Activated CD4-positive, alpha-beta T cell treated with anti-CD3 and anti-CD28 coated beads, Interleukin-2, amount 50 U/mL, for 1 hour (primary cell): ENCODE results near the gene LIAS.
"Not testable (repeated sequence)": the region's sequence is repeated elsewhere in the genome, so short reads cannot be mapped to it uniquely, and the experiment has no call there.

ENCODE experiments used
- DNase-seq: peaks from one replicate; pipeline ENCODE4 v3.0.0-alpha.2; 2020

LIAS gene

DNA sequence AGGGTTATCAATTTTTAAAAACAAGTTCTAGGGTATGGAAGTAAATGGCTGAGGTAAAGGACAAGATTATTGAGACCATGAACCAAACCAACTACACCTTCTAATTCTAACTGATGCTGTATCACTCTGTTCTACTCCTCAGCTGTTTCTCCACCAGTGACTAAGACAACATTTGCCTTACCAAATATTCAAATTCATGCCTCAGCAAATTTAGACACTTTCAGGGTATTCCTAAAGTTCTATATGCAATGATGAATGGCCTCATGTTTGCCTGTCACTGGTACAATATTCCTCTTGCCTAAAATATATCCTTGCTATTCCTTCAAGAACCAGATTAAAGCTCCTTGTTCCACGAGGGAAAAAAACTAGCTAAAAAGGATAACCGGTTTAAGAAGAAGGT lies 5.1 kb upstream of the LIAS start:
- DNase-seq = no peak

DNA sequence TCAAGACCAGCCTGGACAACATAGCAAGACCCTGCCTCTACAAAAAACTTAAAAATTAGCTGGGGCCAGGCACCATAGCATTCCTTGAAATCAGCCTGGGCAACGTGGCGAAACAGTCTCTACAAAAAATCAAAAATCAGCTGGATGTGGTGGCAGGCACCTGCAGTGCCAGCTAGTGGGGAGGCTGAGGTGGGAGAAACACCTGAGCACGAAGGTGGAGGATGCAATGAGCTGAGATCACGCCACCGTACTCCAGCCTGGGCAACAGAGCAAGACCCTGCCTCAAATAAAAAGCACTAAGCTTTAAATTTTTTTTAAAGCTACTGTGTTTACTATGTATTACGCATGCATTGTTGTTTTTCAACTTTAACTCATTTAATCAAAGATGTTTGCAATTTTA lies 3.4 kb upstream of the LIAS start:
- DNase-seq = no peak

DNA sequence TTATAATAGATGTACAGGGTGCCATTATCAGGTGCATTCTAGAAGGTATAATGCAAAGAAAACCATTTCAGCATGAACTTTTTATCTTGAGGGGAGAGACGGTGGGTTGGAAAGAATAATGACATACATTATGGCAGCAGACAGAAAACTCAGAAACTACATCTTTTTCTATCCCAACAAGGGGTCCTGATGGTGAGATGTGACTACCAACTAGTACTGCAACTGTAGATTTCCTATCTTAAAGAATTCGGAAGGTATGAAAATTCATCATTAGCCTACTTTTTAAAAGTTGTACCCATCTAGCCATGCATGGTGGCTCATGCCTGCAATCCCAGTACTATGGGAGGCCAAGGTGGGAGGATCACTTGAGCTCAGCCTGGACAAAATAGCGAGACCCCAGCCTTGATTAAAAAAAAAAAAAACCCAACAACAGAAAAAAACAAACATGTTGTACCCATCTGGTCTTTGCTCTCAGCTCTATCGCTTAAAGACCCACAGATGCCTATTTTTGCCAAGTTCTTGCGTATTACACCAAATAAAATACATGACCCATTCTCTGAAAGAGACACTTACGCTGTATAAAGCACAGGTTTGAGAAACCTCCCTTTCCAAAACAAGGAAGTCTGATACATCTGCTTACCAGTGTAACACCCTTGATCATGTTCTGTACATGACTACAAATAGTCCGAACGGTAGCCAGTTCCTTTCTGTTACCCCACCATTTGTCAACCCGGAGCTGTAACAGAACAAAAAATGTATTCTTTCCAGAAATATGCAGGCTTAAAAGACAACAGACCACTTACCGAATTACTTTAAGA lies 1.7 kb upstream of the LIAS start:
- DNase-seq = no peak

DNA sequence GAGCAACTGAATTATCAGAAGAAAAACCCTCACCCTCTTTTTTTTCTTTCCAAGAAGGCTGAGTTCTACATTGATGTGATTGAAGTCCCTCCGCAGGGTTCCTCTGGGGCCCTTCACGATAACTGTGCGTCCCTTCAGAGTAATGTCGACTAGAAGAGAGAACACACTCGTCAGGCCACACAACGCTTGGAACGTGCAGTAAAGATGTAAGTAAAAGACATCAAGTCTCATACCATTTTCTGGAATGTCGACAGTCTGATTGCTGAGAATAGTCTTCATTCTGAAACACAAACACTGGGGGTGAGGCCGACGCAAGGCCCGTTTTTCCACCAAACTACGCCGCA lies 723 bp upstream of the LIAS start:
- DNase-seq = not testable (repeated sequence)

DNA sequence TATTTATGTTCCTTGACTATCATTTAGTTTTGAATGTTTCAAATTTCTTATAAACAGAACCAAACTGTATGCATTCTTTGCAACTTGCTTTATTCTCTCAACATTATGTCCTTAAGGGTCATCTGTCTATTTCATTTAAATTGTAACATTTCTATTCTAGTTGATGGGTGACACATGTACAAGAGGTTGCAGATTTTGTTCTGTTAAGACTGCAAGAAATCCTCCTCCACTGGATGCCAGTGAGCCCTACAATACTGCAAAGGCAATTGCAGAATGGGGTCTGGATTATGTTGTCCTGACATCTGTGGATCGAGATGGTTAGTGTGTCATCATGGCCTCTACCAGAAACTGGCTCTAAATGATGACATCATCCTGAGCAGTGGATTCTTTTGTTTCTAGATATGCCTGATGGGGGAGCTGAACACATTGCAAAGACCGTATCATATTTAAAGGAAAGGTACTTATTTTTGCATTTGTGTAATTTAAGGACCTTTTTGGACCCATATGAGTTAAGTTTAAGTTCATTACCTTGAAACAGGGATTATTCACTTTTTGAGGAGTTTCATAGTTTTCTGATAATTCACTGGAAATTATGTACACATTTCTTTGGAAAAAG lies 6.1 kb downstream of the LIAS start:
- no peak for DNase-seq

DNA sequence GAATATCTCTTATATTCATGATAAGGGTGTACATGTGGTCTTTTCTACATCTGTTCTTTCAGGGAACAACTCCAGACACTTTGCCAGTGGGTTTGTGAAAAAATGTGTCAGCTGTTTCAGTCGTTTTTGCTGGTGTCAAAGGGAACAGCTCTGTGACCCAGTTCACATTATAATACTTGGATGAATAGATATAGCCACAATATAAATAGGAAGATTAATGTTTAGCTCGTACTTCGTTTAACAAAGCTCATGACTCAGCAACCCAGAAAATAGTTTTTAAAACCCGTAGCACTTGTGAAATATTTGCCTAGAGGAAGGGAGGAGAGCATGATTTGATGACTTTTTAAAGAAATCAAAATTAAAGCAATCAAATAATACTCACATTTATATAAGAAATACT lies 7.9 kb downstream of the LIAS start:
- DNase-seq = no peak

DNA sequence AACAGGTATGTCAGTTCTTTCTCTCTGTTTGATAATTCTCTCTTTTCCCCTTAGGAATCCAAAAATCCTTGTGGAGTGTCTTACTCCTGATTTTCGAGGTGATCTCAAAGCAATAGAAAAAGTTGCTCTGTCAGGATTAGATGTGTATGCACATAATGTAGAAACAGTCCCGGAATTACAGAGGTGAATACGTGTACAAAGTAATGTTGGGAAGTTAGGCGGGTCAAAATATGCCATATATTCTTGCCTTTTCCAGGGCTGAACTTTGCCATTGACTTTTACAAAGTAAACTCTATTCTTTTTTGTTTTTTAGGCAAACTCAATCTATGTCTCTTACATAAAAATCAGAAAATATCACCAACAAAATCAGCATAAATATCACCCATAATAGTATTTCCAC lies 8.6 kb downstream of the LIAS start:
- DNase-seq = no peak

DNA sequence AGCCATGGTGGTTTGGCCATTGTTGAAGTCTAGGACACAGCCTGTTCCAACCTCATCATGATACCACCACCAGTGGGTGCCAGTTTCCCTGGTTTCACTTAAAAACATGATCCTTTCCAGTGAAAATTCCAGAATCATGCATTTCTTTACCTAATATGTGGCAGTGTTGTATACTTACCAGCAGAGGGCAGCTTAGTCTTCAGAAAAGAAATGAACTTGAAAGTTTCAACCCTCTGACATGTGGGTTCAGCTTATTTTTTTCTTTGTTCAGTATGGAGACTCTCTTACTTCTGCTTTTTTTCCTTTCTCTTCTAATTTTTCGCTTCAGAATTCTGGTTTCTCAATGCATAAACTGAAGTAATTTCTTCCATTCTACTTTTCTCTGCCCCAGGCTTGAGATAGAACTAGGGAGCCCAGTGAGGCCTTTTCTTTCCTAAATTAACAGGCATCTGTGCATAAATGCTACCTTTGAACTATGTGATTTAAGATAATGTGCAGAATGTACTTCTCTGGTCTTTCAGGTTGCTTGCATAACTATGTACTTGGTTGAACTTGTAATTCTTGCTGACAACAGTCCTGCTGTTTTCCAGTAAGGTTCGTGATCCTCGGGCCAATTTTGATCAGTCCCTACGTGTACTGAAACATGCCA lies 10.7 kb downstream of the LIAS start:
- no peak for DNase-seq

DNA sequence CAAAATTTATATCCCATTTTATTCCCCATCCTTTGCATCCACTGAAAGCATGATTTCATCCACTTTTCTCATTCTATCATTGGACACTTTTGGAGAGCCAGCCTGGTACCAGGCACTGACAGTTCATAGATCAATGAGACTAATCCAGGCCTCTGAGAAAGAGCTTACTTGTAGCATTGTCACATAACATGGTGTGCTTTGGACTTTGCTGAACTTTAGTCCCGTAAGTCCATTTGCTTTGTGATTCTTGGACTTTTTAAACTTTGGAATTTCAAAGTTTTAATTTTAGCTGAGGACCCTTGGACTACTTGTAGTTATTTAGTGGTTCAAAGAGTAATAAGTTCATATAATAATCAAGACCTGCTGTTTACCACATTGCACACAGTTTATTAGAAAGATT lies 11.5 kb downstream of the LIAS start:
- DNase-seq = no peak

DNA sequence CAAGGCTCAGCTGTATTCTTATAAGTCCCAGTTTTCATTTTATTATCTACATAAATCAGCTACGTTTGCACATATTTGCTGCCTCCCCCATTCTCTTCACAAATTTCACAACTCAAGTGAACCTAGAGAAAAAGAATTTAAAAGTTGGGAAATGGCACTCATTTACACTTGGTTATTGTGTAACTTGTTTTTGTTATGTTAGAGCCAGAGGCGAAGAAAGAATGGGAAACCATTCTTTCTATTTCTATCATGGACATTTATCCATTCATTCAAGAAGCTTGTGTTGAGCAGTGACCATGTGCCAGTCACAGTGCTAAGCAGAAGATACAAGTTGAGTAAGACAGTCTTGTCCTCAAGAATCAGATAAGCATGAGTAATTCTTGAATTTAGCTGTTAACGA lies 13.5 kb downstream of the LIAS start:
- no peak for DNase-seq

DNA sequence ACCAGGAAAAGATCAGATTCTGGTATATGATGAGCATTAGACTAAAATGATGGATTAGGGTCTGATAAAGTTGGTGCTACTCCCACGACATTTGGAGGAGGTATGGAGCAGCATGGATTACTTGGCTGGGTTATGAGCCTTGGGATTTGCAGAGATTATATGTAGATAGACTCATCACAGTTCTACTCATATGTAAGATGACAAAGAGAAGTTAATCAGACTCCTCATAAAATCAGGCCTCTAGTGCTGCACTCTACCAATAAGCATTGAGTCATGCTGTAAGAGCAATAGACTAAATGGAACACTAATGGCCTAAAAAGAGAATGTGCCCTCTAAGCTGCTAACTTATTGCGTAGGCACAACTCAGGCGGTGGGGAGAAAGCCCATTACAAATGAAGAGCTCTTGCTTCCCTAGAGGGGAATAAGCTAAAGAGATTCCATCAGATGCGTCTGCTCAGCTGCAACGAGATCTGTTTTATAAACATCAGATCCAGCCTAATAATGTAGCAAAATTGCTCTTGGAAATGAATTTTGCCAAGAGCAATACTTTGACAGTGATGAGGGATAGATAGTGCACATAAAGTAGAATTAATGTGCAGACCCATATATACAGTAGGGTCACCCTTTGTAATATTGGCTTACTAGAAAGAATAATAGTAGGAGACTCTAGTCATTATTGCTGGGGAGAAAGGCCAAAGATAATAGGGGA lies 17.5 kb downstream of the LIAS start:
- DNase-seq = no peak

DNA sequence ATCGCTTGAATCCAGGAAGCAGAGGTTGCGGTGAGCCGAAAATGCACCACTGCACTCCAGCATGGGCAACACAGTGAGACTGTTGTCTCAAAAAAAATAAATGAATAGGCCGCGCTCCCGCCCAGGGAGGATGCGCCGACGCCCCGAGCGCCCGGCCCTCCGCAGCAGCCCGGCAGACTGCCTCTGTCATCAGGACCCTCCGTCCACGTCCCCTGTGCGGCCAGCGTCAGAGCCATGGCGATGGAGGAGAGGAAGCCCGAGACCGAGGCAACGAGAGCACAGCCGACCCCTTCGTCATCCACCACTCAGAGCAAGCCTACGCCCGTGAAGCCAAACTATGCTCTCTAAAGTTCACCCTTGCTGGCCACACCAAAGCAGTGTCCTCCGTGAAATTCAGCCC lies 21.4 kb downstream of the LIAS start:
- no peak for DNase-seq

DNA sequence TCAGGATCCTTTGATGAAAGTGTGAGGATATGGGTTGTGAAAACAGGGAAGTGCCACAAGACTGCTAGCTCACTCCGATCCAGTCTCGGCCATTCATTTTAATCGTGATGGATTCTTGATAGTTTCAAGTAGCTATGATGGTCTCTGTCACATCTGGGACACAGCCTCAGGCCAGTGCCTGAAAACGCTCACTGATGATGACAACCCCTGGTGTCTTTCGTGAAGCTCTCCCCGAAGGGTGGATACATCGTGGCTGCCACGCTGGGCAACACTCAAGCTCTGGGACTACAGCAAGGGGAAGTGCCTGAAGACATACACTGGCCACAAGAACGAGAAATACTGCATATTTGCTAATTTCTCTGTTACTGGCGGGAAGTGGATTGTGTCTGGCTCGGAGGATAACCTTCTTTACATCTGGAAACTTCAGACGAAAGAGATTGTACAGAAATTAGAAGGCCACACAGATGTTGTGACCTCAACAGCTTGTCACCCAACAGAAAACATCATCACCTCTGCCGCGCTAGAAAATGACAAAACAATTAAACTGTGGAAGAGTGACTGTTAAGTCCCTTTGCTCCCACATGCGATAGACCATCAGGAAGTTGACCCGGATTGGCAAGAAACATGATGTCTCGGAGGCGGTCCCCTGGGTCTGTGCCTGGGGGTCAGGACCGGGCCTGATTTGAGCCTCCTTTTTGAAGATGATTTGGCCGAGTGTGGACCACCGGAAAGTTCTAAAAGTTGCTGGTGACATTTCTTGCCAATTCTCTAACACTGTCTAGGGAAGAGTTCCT lies 22.2 kb downstream of the LIAS start:
- no peak for DNase-seq

DNA sequence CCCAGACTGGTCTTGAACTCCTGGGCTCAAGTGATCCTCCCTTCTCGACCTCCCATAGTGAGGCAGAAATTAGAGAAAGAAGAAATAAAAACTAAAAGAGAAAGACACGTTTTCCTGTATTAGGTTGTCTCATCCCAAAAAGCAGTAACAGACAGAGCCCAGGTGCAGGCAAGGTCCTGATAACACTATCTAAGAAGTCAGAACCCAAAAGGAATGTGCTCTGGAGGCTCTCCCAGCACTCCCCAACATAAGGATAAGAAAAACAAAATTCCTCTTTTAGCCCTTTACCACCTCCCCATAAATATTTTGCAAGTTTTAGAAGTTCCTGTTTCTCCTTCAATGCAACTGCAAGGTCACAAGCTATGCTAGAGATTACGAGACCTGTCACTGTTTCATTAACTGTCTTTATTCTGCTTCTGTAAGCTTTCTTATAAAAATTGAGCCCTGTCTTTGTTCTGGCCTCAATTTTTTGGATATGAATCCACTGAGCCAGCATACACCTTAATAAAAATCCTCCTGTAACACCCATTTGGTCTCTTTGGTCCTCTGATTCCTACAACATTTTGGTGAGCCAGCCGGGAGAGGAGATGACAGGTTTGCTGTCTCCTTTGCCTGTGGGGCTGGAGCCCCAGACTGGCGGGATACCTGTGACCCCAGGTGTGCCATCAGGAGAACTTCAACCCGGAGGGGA lies 25.9 kb downstream of the LIAS start:
- no peak for DNase-seq

DNA sequence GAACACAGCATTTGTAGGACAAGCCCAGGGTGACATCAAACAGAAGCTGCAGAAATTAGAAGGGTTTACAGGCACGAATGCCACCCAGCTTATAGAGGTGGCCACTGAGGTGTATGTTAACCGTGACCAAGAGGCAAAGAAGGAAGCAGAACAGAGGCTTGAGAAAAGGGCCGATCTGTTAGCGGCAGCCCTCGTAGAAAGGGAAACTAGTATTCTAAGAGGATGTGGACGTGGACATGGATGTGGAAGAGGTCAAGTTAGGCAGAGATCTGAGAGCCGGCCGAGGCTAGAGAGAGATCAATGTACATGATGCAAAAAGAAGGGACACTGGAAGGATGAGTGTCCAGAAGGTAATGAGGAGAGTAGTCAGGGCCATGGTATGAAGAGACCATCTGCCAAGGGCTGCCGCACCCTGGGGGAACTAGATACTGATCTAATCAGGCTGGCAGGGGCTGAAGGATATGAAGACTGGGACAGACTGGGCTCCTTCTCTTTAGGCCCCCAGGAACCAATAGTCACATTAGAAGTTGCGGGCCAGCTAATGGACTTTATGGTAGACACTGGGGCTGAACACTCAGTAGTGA lies 27.5 kb downstream of the LIAS start:
- no peak for DNase-seq

DNA sequence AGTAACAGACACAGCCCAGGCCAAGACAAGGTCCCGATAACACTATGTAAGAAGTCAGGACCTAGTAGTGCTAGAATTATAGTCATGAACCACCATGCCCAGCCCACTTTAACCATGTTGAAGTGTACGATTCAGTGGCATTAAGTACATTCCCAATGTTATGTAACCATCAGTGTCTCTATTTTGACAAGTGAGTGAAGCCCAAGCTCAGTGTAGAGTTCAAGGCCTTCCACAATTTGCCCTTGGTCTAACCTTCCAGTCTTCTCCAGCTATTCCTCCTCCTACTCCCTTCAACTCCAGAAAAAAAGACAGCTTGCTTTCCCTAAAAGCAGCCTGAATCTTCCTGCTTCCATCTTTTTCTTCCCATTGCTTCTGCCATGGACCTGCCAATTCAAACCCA lies 31.5 kb downstream of the LIAS start:
- no peak for DNase-seq

DNA sequence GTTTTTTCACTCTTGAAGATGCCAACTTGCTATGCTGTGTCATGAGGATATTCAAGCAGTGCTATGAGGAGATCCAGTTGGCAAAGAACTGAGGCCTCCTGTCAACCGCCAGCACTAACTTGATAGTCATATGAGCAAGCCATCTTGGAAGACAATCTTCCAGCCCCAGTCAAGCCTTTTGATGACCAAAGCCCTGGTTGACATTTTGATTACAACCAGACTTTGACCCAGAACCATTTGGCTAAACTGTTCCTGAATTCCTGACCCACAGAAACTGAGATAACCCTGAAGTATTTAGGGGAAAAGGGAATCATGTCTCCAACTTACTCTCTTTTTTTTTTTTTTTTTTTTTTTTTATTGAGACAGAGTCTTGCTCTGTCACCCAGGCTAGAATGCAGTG lies 35.5 kb downstream of the LIAS start:
- no peak for DNase-seq

DNA sequence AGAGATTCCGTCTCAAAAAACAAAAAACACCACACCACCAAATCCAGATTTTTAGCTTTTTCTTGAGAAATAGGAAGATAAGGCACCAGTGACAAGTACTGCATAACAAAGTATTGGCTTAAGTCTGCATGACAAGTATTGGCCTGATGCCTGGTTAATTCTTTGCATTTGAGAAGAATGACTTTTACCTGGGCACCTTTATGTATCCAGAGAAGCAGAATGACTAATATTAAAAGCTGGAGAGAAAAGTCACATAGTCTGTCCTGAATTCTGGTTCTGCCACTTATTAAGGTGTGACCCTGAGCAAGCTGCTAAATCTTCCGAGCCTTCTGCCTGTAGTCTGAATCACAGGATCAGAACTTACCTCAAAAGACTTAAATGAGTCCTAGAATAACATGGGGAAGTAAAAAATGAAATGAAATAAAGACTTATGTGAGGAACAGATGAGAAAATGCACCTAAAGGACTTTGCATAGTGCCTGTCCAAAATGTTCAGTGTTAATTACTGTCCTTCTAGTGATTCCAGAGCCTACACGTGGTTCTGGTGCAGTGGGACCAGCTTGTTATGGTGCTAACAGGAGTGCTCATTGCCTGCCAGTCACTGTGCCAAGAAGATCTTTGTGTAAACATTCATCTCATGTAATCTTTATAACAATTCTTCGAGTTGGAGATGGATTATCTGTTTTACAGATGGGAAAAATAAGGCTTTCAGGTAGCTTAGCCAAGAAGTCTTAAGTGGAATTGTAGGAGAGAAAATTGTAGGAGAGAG lies 36.8 kb downstream of the LIAS start:
- DNase-seq = no peak

DNA sequence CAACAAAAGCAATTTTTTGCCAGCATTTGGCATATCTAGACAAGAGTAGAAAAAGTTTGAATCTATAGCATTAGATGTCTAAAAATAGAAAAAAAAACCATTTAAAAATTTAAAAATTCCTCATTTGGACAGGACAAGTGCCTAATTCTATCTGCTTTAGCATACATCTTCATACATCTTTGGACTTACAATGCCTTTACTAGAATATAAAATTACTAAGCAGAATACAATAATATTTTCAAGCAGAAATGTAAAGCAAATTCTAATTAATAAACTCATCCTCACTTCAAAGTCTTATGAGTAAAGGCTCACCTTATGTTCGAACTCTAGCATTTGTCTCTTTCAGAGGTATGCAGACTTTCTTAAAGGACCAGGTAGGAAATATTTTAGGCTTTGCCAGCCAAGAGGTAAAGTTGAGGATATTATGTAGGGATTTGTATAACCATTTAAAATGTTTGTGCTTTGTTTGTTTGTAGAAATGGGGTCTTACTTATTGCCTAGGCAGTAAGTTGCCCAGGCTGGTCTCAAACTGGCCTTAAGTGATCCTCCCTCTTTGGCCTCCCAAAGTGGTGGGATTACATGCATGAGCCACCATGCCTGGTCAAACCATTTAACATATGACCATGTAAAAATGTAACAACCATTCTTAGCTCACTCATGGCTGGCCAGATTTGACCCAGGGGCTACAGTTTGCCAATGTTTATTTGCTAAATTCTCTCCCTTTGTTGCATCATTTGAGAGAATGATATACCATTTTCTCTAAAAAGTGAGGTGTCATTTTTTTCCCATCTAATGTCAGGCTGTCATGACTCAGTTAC lies 39.3 kb downstream of the LIAS start:
- DNase-seq = no peak

DNA sequence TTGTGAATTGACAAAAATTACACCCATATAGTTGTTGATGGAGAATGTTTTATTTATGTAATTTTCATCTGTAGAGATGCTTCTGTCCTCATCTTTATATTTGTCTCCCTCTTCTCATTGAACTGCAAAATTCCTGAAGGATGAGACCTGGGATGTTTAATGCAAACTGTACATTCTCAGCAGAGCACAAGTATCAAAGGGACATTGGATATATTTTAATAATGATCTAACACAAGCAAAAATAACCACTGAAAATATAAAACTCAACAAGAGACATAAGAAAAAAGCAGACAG lies 39.8 kb downstream of the LIAS start:
- no peak for DNase-seq
